Liver (tissue), 9 donors: Measurements from ENCODE around the gene AHI1. TPM values are rescaled to one million over a fixed set of nuclear protein-coding genes. Genes with fewer than 3 reads are reported as not detected.

ENCODE experiments used
- DNase-seq: peaks from one replicate; pipeline ENCODE4 v3.0.0-alpha.2; 2017; ENCODE audit warnings: low spot score
- H3K27ac ChIP-seq, 2 donors: one replicate each; pipeline ENCODE4 v1.7.0; 2013; ENCODE audit warnings: inconsistent platforms in 2 of 2, low read length in 2 of 2, control low read depth in 1 of 2, low read depth in 1 of 2, mild to moderate bottlenecking in 1 of 2
- H3K27me3 ChIP-seq, 4 donors: one replicate each; pipeline versions ENCODE4 v1.6.1 to v1.7.0; 2013; ENCODE audit warnings: low read length in 3 of 4, inconsistent platforms in 1 of 4, mild to moderate bottlenecking in 1 of 4, moderate library complexity in 1 of 4; ENCODE audit not compliant: control insufficient read depth in 4 of 4, insufficient read depth in 4 of 4
- H3K36me3 ChIP-seq, 4 donors: one replicate each; pipeline versions ENCODE4 v1.6.1 to v1.7.0; 2013; ENCODE audit warnings: low read length in 3 of 4, mild to moderate bottlenecking in 3 of 4, low read depth in 1 of 4, moderate library complexity in 1 of 4; ENCODE audit not compliant: control insufficient read depth in 4 of 4, insufficient read depth in 3 of 4
- H3K4me1 ChIP-seq, 4 donors: one replicate each; pipeline versions ENCODE4 v1.6.1 to v1.7.0; 2013; ENCODE audit warnings: low read length in 3 of 4, mild to moderate bottlenecking in 3 of 4, moderate library complexity in 1 of 4; ENCODE audit not compliant: control insufficient read depth in 4 of 4, insufficient read depth in 4 of 4
- H3K4me3 ChIP-seq, 3 donors: one replicate each; pipeline versions ENCODE4 v1.6.1 to v1.7.0; 2013; ENCODE audit warnings: low read length in 3 of 3, control low read depth in 1 of 3, low read depth in 1 of 3, mild to moderate bottlenecking in 1 of 3
- H3K9ac ChIP-seq, 2 donors: one replicate each; pipeline ENCODE4 v1.7.0; 2013; ENCODE audit warnings: low read length in 2 of 2, mild to moderate bottlenecking in 2 of 2, moderate library complexity in 2 of 2, control low read depth in 1 of 2, low read depth in 1 of 2
- H3K9me3 ChIP-seq, 4 donors: one replicate each; pipeline versions ENCODE4 v1.6.1 to v1.7.0; 2013; ENCODE audit warnings: low read length in 3 of 4; ENCODE audit not compliant: control insufficient read depth in 4 of 4
- CTCF ChIP-seq: fragments of 150-350 bp; IDR thresholded peaks from 2 replicates; pipeline ENCODE4 v1.5.1; 2017; ENCODE audit warnings: improper control_type of control experiment, low read depth, low read length; ENCODE audit not compliant: missing input control
- EGR1 ChIP-seq, 2 donors: IDR thresholded peaks; 2 replicates each; pipeline ENCODE4 v1.6.1; 2016 to 2018; ENCODE audit warnings: antibody characterized with exemption in 2 of 2, low read depth in 2 of 2
- FOXA1 ChIP-seq: IDR thresholded peaks from 2 replicates; pipeline ENCODE4 v1.6.1; 2016; ENCODE audit warnings: antibody characterized with exemption
- FOXA2 ChIP-seq: IDR thresholded peaks from 2 replicates; pipeline ENCODE4 v1.6.1; 2016; ENCODE audit warnings: antibody characterized with exemption
- GABPA ChIP-seq, 2 donors: IDR thresholded peaks in 1 of 2; conservative IDR thresholded peaks in 1 of 2; 2 replicates each; pipeline ENCODE4 v1.6.1; 2016; ENCODE audit warnings: antibody characterized with exemption in 2 of 2, mild to moderate bottlenecking in 1 of 2, moderate library complexity in 1 of 2
- HNF4A ChIP-seq, 2 donors: conservative IDR thresholded peaks; 2 replicates each; pipeline ENCODE4 v1.6.1; 2016; ENCODE audit warnings: antibody characterized with exemption in 2 of 2, mild to moderate bottlenecking in 2 of 2
- JUND ChIP-seq, 2 donors: IDR thresholded peaks; 2 replicates each; pipeline ENCODE4 v1.6.1; 2016; ENCODE audit warnings: antibody characterized with exemption in 2 of 2
- RAD21 ChIP-seq, 2 donors: IDR thresholded peaks; 2 replicates each; pipeline ENCODE4 v1.6.1; 2016; ENCODE audit warnings: antibody characterized with exemption in 2 of 2, mild to moderate bottlenecking in 2 of 2
- REST ChIP-seq: IDR thresholded peaks from 2 replicates; pipeline ENCODE4 v1.6.1; 2016; ENCODE audit warnings: antibody characterized with exemption, mild to moderate bottlenecking
- RXRA ChIP-seq, 2 donors: IDR thresholded peaks; 2 replicates each; pipeline ENCODE4 v1.6.1; 2017 to 2018; ENCODE audit warnings: antibody characterized with exemption in 2 of 2, mild to moderate bottlenecking in 1 of 2
- SP1 ChIP-seq: IDR thresholded peaks from 2 replicates; pipeline ENCODE4 v1.6.1; 2018; ENCODE audit warnings: antibody characterized with exemption, mild to moderate bottlenecking
- TAF1 ChIP-seq: conservative IDR thresholded peaks from 2 replicates; pipeline ENCODE4 v1.6.1; 2016; ENCODE audit warnings: antibody characterized with exemption, mild to moderate bottlenecking
- YY1 ChIP-seq: IDR thresholded peaks from 2 replicates; pipeline ENCODE4 v1.6.1; 2016; ENCODE audit warnings: antibody characterized with exemption, mild to moderate bottlenecking
- ZBTB33 ChIP-seq: IDR thresholded peaks from 2 replicates; pipeline ENCODE4 v1.6.1; 2016; ENCODE audit warnings: antibody characterized with exemption
- WGBS: extraction: QIAGEN DNeasy Blood & Tissue Kit; methylation state at CpG from one replicate; pipeline ENCODE4 v1.1.7; 2013; 5-methylcytosine and 5-hydroxymethylcytosine counted together
- polyA plus RNA-seq, 2 donors: library from polyadenylated mRNA; stranded (reverse) in 1 of 2; unstranded in 1 of 2; fragments of 200-250 nt in 1 of 2; fragments of >200 nt in 1 of 2; fragmentation: Nextera tagmentation in 1 of 2; extraction: Ambion mirVana in 1 of 2; gene quantifications; one replicate each; pipeline versions ENCODE4 v1.2.1 to v1.2.3, GENCODE V29; 2013 to 2015
- total RNA-seq, 2 donors: library from RNA; depleted of rRNA; stranded (reverse); fragments of >200 nt; gene quantifications; one replicate each; pipeline ENCODE4 v1.2.3, GENCODE V29; 2014
- donor health status: healthy.
- donor health status: healthy.
- donor health status: healthy.
- donor health status: healthy.
- donor health status: healthy.

AHI1 gene
- total and polyA plus RNA-seq, 4 donors = 2.0 to 14.4 (median 9.0) TPM

GRCh38 chr6:135331002-135331401 lies 166.5 kb downstream of the AHI1 start:
- Histone ChIP-seq H3K9ac (no peak overlapping the region), H3K36me3 (no peaks in the 10 kb centered on the region), H3K9me3 (no peaks in the 10 kb centered on the region), H3K4me3 (no peak overlapping the region), H3K27ac (no peak overlapping the region), H3K4me1 (no peaks in the 10 kb centered on the region), H3K27me3 (no peaks in the 10 kb centered on the region)
- 85% methylated on average over 2 of the region's 2 CpGs for WGBS
- TF ChIP-seq GABPA (IDR thresholded peaks at IDR 0.05 in 1 of 2, conservative IDR thresholded peaks at IDR 0.05 in 1 of 2) (no peak), CTCF (no peak), TAF1 (no peak), EGR1 (IDR thresholded peaks at IDR 0.05; ENCODE audit: low read depth in 2 of 2) (no peak), FOXA2 (no peak)
- no peak for DNase-seq

- H3K4me1 ChIP-seq = no peaks in the 10 kb centered on the region
- no peak overlapping the region for H3K27ac ChIP-seq
- no peaks in the 10 kb centered on the region for H3K9me3 ChIP-seq
- no peak overlapping the region for H3K9ac ChIP-seq
- H3K27me3 ChIP-seq = no peaks in the 10 kb centered on the region
- no peaks in the 10 kb centered on the region for H3K36me3 ChIP-seq
- H3K4me3 ChIP-seq = no peak overlapping the region
- WGBS = 88% methylated on average over 13 of the region's 13 CpGs
- TF ChIP-seq TAF1 (no peak), HNF4A (conservative IDR thresholded peaks at IDR 0.05) (no peak), JUND (IDR thresholded peaks at IDR 0.05) (no peak), SP1 (no peak)
- no peak for DNase-seq
Measured at GRCh38 chr6:135329851-135330803, 167.4 kb downstream of the AHI1 start.

GRCh38 chr6:135328136-135328535 lies 169.4 kb downstream of the AHI1 start:
- Histone ChIP-seq H3K4me1 (no peaks in the 10 kb centered on the region), H3K4me3 (no peak overlapping the region), H3K9me3 (no peaks in the 10 kb centered on the region), H3K36me3 (no peaks in the 10 kb centered on the region), H3K27ac (no peak overlapping the region), H3K27me3 (no peaks in the 10 kb centered on the region), H3K9ac (no peak overlapping the region)
- no peak for TF ChIP-seq ZBTB33
- TF ChIP-seq FOXA1 = no peak
- TF ChIP-seq RAD21 (IDR thresholded peaks at IDR 0.05) = no peak
- TF ChIP-seq GABPA (IDR thresholded peaks at IDR 0.05 in 1 of 2, conservative IDR thresholded peaks at IDR 0.05 in 1 of 2) = no peak
- TF ChIP-seq SP1 = no peak
- TF ChIP-seq RXRA (IDR thresholded peaks at IDR 0.05) = no peak
- no peak for TF ChIP-seq TAF1
- TF ChIP-seq CTCF = no peak
- TF ChIP-seq REST = no peak
- no peak for TF ChIP-seq JUND (IDR thresholded peaks at IDR 0.05)
- no peak for TF ChIP-seq YY1
- DNase-seq = no peak
- 97% methylated on average over 1 of the region's 1 CpG for WGBS
